Measurements from ENCODE around the gene KIAA1191.
"Not testable (repeated sequence)": the region's sequence is repeated elsewhere in the genome, so short reads cannot be mapped to it uniquely, and the experiment has no call there.

Gene KIAA1191

DNA sequence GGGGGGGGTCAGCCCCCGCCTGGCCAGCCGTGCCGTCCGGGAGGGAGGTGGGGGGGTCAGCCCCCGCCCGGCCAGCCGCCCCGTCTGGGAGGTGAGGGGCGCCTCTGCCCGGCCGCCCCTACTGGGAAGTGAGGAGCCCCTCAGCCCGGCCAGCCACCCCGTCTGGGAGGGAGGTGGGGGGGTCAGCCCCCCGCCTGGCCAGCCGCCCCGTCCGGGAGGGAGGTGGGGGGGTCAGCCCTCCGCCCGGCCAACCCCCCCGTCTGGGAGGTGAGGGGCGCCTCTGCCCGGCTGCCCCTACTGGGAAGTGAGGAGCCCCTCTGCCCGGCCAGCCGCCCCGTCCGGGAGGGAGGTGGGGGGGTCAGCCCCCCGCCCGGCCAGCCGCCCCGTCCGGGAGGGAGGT is 56.2 kb downstream of the KIAA1191 start:
- DNase-seq: not testable (repeated sequence)
